ENCODE results near the gene CSTF2. TPM values are rescaled to one million over a fixed set of nuclear protein-coding genes. Genes with fewer than 3 reads are reported as not detected.
A peak's percentile ranks its signal among the peaks of the same experiment; 100 is the strongest.
"Not testable (repeated sequence)": the region's sequence is repeated elsewhere in the genome, so short reads cannot be mapped to it uniquely, and the experiment has no call there.

The CSTF2 gene, protein sequence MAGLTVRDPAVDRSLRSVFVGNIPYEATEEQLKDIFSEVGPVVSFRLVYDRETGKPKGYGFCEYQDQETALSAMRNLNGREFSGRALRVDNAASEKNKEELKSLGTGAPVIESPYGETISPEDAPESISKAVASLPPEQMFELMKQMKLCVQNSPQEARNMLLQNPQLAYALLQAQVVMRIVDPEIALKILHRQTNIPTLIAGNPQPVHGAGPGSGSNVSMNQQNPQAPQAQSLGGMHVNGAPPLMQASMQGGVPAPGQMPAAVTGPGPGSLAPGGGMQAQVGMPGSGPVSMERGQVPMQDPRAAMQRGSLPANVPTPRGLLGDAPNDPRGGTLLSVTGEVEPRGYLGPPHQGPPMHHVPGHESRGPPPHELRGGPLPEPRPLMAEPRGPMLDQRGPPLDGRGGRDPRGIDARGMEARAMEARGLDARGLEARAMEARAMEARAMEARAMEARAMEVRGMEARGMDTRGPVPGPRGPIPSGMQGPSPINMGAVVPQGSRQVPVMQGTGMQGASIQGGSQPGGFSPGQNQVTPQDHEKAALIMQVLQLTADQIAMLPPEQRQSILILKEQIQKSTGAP
- total RNA-seq, result 14.5 TPM

DNA sequence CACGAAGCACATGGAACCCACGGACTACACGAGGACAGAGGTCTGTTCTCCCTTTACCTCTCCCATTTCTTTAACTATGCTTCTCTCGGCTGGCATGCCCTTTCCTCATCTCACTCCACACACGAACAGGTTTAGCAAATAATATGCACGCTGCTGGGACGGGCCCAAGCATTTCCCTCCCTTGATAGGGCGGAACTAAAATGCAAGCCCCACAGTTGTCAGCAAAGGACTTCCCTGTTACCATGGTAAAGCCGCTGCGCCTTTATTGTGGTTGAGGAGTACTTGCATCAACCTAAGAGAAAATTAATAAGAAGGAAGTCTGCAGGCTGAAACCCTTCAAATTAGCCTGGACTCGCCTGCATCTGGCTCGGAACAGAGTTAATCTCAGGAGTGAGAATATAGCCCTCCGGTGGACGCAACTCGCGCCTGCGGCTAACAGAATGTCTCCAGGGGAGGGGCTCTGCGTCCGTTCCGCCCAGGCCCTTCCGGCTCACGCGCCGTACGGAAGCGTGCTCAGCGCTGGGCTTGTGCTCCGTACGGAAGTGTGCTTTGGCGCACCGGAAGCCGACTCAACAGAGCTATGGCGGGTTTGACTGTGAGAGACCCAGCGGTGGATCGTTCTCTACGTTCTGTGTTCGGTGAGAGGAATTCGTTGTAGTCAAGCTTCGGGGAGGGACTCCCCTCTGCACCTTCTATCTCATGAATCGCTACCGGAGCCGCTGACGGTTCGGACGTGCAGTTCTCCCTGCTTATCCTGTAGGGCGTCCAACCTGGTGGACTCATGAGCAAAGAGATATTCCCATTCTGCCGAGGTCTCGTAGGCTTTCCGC is at the start of gene CSTF2:
CSTF2 (plus strand) TSS at position 555 of the 830 bp plus-strand sequence; CDS start at position 581, 26 bp downstream.
- peak; percentile 57 to 86 (median 83) for DNase-seq (ENCODE audit: low read depth in 2 of 3, low spot score in 2 of 3)

DNA sequence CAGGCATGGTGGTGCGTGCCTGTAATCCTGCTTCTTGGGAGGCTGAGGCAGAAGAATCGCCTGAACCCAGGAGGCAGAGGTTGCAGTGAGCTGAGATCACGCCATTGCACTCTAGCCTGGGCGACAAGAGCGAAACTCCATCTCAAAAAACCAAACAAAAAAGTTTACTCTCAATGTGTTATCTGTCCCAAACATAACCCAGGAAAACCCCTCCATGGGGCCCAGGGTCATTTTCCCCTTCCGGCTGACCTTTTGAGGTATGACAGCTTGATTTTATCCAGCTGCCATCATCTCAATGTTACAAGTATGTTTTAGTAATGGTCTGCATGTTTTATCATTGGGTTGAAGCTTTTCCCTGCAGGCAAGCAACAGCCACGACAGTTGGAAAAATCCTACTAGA is 23.8 kb upstream of the CSTF2 start:
- not testable (repeated sequence) for DNase-seq (ENCODE audit: low read depth in 2 of 3, low spot score in 2 of 3)

DNA sequence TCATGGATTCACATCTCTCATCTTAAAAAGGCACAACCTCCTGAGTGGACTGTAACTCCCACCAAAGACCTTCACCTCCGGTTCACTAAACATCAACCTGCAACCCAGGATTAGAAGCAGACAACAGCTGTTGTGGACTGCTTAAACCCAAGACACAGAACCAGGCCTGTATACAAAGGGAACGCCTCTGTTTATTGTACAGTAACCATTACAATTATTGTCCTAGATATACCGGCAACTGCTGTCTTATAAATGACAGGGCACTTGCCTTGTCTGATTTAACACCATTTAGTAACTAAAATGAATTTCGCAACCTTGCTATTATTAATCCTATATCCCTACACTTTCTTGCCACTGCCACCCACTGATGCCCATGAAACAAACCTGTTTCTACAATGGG is 22.8 kb upstream of the CSTF2 start:
- no peak for DNase-seq (ENCODE audit: low read depth in 2 of 3, low spot score in 2 of 3)

DNA sequence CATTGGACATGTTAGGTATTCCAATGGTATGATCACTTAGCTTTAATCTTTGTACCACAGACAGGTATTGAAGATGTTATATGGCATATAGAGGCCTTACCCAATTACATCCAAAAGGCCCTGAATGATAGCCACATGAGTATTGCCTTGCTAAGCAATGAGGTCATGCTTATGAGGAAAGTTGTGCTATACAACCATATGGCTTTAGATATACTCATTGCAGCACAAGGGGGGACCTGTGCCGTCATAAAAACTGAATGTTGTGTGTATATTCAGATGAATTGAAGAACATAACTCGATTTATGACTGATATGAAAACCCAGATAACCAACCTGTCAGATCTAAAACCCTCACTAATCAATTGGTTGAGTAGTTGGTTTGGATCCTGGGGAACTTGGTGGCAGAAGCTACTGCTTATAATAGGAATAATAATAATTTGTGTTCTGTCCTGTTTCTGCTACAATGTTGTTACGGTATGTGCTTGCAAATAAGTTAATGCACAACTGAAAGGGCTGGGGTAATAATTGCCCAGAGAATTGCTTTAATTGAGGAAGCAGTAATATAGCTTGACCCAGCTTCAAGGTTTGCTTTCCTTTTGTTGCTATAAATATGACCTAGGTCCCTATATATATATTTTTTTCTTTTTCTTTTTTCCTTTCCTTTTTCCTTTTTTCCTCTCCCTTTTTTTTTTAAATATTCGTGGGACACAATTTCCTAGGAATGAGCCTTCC is 21.5 kb upstream of the CSTF2 start:
- DNase-seq (ENCODE audit: low read depth in 2 of 3, low spot score in 2 of 3), result no peak

DNA sequence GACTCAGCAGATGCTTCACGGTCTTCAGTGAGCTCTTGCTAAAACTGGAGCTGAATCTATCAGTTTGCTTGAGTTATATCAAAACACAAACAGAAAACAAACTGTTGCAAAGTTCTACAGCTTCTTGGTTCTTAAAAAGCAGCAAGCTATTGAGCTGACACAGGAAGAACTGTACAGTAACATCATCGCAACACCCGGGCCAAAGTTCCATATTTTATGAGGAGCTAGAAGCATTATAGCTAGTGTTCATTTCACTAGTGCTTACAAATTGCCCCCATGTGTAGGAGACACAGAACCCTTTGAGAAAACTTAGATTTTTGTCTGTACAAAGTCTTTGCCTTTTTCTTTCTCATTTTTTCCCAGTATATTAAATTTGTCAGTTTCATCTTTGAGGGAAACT is 17.3 kb upstream of the CSTF2 start:
- DNase-seq (ENCODE audit: low read depth in 2 of 3, low spot score in 2 of 3), result no peak

DNA sequence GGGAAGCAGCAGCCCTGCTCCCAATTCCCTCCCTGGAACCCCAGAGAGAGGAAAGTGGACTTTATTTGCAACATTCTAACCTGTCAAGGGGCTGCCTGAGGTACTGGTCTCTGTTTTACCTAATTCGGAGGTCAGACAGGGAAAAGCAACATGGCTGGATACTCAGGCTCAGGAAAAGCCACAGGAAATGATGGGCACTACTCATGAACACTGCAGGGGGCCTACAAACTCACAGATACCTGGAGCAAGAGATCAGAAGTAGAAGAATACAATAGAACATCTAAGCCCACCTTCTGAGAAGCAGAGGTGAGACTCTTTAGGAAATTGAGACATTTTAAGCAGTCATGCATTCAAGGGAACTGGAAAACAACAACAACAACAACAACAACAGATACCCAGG is 15.4 kb upstream of the CSTF2 start:
- DNase-seq (ENCODE audit: low read depth in 2 of 3, low spot score in 2 of 3), result no peak

DNA sequence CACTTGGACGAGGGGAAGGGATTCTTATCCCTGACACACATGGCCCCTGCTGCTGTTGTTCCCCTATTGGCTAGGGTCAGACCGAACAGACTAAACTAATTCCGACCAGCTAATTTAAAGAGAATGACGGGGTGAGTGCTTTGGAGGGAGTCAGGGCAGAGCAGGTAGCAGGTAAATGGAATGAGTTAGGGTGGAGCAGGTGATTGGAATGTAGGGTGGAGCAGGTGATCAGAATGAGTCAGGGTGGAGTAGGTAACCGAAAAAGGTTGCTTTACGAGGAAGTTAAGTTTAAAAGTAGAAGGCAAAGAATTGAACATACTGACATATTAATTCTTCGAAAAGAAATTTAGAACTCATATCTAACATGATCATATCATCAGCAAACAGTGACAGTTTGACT is 11.9 kb upstream of the CSTF2 start:
- DNase-seq (ENCODE audit: low read depth in 2 of 3, low spot score in 2 of 3), result not testable (repeated sequence)

DNA sequence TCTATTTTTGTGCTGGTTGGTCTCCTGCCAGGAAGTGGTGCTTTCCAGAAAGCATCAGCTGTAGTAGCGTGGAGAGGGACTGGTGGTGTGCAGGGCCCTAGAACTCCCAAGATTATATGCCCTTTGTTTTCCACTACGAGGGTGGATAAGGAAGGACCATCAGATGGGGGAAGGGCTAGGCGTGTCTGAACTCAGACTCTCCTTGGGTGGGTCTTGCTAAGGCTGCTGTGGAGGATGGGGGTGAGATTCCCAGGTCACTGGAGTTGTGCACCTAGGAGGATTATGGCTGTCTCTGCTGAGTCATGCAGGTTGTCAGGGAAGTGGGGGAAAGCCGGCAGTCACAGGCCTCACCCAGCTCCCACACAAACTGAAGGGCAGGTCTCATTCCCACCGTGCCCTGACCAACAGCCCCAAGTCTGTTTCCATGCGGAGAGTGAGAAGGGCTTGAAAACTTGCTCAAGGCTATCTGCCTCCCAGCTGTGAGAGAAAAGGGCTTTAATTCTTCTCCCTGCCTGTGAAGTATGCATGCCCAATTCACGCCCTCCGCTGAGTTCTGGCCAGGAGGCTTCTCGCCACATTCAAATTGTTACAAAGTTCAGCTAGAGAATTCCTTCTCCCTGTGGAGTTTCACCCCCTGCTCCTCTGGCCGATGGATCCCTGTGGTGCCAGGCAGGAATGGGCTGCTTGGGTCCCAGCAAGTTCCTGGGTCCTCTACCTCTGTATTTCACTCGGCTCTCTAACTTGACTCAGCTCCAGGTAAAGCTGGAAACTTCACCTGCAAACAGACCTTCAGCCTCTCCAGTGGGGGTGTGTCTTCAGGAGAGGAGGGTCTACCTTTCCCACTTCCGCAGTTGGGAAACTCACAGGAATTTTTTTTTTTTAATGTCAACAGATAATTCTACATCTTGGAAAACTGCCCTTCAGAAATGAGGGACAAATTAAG is 7.7 kb upstream of the CSTF2 start:
- no peak for DNase-seq (ENCODE audit: low read depth in 2 of 3, low spot score in 2 of 3)

DNA sequence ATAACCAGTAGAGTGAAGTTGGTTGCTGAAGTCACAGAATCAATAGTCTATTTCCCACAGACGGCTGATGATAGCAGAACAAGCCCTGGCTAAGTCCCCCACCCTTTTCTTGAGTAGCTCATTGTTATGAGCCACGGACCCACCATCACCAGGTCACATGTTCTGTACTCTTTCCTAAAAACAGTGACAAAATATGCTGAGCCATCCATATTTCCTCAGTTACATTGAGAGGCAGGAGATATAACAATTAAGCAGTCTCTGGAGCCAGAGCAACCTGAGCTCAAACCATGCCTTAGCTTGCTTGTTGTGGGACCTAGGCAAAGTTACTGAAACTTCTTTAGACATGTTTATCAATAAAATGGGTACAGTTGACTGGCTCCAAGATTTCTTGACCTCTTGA is 2.9 kb upstream of the CSTF2 start:
- DNase-seq (ENCODE audit: low read depth in 2 of 3, low spot score in 2 of 3), result no peak

DNA sequence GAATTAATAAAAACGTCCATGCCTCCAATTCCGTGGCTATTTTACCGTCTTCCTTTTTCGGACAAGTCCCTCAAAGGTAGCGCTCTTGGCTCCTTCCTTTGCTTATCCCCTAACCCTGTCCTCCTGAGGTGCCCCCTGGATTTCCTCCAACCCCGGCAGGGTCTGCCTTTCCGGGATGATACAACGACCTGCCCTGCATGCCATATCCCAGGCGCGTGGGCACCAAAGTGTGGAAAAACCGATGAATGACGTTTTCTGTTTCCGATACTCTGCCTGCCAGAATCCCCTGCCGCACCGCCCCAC is 706 bp upstream of the CSTF2 start:
- DNase-seq (ENCODE audit: low read depth in 2 of 3, low spot score in 2 of 3), result no peak

DNA sequence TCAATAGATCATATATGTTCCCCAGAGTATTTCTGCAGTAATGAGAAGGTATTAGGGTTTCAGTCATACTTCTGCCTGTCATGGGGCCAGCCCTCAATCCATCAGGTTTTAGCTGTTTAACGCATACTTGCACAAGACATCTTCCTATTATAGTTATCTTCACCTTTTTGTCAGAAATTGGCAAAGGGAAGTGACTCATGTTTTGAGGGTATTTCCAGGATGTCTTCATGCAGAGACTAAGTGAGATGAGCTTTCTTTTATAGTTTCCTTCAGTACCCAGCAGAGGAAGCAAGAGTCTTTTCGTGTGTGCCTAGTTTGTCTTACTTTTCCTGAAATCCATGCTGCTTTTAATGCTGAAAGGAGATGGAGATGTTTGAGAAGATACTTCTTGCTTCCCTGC is 9.5 kb downstream of the CSTF2 start:
- DNase-seq (ENCODE audit: low read depth in 2 of 3, low spot score in 2 of 3), result no peak

DNA sequence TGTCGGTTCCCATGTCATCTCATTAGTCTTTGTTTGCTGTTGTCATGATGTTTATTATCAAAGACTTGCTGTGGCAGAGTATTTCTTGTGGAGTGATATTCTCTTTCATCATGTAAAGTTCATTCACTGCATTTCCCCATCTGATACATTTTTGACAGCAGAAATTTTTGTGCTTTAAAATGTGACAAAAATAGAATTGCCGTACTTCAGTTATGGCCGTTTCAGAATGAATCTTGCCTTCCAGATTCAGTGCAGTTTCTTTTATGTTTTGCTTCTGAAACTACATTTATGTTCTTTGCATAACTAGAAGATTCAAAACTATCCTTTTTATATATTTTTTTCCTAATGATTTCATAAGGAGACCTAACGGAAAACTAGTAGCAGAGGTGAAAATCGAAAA is 10.0 kb downstream of the CSTF2 start:
- DNase-seq (ENCODE audit: low read depth in 2 of 3, low spot score in 2 of 3), result no peak

DNA sequence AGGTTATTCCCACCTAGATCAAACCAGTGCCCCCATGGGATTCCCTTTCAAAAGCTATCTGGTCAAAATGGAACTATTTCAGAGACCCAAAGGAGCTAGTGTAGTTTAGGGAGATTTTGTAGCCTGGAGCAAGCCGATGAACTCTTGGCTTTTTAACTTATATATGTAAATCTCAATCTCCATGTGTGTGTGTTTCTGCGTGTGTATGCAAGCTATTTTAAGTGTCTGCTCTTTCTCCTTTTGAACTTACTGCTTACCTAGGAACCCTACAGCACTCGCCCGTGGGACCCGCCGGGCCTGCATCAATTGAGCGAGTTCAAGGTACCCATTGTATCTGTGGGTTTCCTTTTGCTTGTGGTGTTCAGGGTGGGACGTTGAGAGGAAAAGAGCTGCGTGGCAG is 10.4 kb downstream of the CSTF2 start:
- no peak for DNase-seq (ENCODE audit: low read depth in 2 of 3, low spot score in 2 of 3)

DNA sequence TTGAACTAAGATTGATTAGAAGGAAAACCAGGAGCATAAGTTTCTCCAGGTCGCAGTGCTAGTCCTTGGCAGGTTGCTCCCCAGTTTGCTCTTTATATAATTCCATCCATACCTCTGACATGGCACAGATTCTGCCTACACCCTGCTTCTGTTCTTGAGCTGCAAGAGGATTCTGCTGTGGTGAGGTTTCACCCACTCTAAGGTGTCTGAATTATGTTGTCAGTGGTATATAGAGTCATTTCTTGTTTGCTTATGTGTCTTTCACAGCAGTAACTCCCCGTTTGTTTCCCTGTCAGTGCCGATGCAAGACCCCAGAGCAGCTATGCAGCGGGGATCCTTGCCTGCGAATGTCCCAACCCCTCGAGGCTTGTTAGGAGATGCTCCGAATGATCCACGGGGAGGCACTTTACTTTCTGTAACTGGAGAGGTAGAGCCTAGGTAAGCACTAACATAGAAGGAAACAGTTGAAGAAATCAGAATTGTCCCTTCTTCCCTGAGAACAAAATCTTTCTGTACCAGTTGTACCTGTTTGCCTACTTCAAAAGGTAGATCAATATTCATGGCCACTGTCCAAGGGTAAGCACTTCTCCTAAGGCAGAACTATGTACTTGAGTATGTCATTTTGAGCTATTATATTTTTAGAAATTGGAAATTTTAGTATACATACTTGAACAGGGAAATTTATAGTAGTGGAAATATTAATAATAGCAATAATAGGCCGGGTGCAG is 11.2 kb downstream of the CSTF2 start:
- no peak for DNase-seq (ENCODE audit: low read depth in 2 of 3, low spot score in 2 of 3)

DNA sequence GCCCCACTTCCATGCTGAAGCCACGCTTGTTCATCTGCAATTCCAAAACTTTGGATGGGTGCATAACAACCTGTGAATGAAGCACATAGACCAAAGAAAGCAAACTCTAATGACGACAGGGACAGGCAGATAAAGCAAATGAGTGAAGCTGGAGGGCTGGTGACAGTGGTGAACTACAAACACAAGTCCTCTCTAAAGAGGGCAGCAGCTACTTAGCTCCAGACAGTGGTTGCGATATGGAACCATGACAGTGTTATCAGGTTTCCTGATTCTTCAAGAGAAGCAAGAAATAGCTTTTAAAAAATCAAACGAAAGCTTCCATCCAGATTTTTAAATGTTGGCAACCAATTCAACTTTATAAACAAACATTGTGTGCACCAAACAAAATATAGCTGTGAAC is 30.1 kb downstream of the CSTF2 start:
- no peak for DNase-seq (ENCODE audit: low read depth in 2 of 3, low spot score in 2 of 3)

DNA sequence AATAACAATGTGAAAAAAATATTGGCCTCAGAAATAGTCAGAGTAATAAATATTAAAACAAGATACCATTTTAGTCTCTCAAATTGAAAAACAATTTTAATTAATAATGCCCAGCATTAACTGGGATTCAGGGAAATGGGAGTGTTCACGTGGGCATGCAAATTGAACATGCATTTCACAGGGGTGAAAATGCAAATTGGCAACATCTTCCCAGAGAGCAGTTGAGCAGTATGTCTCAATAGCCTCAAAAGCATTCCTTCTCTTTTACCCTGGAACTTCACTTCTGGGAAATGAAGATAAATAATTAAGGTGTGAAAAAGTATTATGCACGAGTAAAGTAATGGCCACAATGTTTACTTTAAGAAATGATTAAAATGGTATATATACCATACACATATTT is 32.6 kb downstream of the CSTF2 start:
- DNase-seq (ENCODE audit: low read depth in 2 of 3, low spot score in 2 of 3), result no peak

DNA sequence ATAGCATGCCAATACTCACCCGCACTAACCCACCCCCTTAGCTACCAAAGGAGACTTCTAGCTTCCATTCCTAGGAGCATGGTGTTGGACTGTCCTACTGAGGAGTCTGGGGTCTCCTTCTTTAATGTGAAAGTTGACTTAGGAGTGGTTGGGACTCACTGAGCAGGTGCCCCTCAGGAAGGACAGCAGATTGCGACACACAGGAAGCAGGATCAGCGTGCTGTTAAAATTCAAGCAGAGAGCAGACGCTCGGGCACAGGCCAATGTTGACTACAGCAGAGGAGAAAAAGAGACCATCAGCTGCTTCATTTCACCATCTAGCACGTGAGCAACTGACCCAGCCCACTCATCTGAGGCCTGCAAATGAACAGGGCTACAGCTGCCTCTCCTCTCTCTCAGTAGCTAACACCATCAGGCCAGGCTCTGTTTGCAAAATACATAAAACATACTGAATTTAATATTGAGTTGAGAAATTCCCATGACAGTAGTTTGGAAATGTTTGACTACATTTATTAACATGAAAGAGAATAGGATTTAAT is 43.2 kb downstream of the CSTF2 start:
- no peak for DNase-seq (ENCODE audit: low read depth in 2 of 3, low spot score in 2 of 3)

DNA sequence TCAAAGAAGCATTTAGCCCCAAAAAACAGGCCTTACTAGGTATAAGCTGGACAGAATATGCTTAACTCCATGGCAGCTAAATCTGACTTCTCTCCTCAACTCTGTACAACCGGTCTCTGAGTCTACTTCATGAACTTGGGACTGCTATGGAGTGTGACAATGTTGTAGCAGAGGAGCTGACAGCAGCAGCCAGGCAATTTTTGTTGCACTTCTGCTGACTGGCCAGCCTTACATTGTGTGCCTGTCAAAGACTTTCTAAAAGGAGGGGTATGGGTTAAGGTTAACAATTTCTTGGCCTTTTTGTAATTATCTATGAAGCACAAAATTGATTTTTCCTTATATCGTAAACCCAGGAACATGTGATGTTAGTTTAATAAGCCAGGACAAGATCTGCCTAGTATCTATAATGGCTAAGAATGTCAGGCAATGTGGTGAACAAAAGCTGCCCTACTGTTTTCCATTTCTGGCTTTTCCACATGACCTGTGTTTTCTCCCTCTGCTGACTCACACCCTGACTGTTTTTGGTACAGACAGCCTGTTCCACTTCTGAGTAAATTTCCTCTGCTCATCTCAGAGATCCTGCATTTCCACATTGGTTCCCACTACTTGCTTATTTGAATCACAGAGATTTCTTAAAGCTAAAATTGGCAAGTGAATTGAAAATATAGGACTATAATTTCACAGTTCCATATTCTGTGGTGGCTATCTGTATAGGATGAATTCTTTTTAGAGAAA is 44.6 kb downstream of the CSTF2 start:
- DNase-seq (ENCODE audit: low read depth in 2 of 3, low spot score in 2 of 3), result no peak
